Caco-2 (cell line): ENCODE measurements around the gene GPATCH2L. TPM values are rescaled to one million over a fixed set of nuclear protein-coding genes. Genes with fewer than 3 reads are reported as not detected.

ENCODE experiments used
- BruUV-seq: library from RNA; stranded (reverse); fragments of 400-500 nt; replicated peaks from 2 replicates; lab custom pipeline; 2021; lab: Mats Ljungman, UMichigan
- CTCF ChIA-PET: fragments of 300-600 bp; sonication (Branson Sonifier 250); formaldehyde crosslinking; loops from one replicate; lab custom pipeline; 2022; ENCODE audit warnings: antibody characterized with exemption; lab: Charles Lee
- POLR2A ChIA-PET: fragments of 300-600 bp; sonication (Branson Sonifier 250); formaldehyde crosslinking; loops from one replicate; lab custom pipeline; 2022; ENCODE audit warnings: antibody characterized with exemption; lab: Charles Lee
- DNase-seq, 2 experiments: peaks; one replicate each; pipeline versions ENCODE4 v3.0.0 to v3.0.0-alpha.2; 2020 to 2022
- H3K27me3 ChIP-seq: replicated peaks from 2 replicates; pipeline ENCODE4 v1.6.0; 2011; ENCODE audit warnings: low read length; ENCODE audit not compliant: control insufficient read depth, insufficient read depth
- H3K36me3 ChIP-seq: 2 replicates; pipeline ENCODE4 v1.5.1; 2011; ENCODE audit warnings: low read length; ENCODE audit not compliant: control insufficient read depth, insufficient read depth
- H3K4me1 ChIP-seq: fragments of 250-450 bp; sonication (Bioruptor Pico); 2 replicates; pipeline ENCODE4 v1.5.1; 2020; ENCODE audit warnings: mild to moderate bottlenecking
- H3K4me3 ChIP-seq: 2 replicates; pipeline ENCODE4 v1.5.1; 2011; ENCODE audit warnings: low read depth, mild to moderate bottlenecking, control low read depth, low read length
- H3K9me3 ChIP-seq: fragments of 250-450 bp; sonication (Bioruptor Pico); 2 replicates; pipeline ENCODE4 v1.5.1; 2020; ENCODE audit warnings: mild to moderate bottlenecking, moderate library complexity
- H3K27ac Mint-ChIP-seq: one replicate; pipeline ENCODE4 v1.8.0; 2022; ENCODE audit warnings: mixed read lengths; ENCODE audit not compliant: unreplicated experiment
- H3K27me3 Mint-ChIP-seq: one replicate; pipeline ENCODE4 v1.8.0; 2022; ENCODE audit warnings: mixed read lengths; ENCODE audit not compliant: insufficient read depth, unreplicated experiment
- H3K36me3 Mint-ChIP-seq: one replicate; pipeline ENCODE4 v1.8.0; 2022; ENCODE audit warnings: mild to moderate bottlenecking, mixed read lengths; ENCODE audit not compliant: insufficient read depth, unreplicated experiment
- H3K4me1 Mint-ChIP-seq: one replicate; pipeline ENCODE4 v1.8.0; 2022; ENCODE audit warnings: low read depth, mixed read lengths; ENCODE audit not compliant: unreplicated experiment
- H3K4me3 Mint-ChIP-seq: one replicate; pipeline ENCODE4 v1.8.0; 2022; ENCODE audit warnings: mild to moderate bottlenecking, moderate library complexity, mixed read lengths; ENCODE audit not compliant: unreplicated experiment
- H3K9me3 Mint-ChIP-seq: one replicate; pipeline ENCODE4 v1.8.0; 2022; ENCODE audit warnings: mixed read lengths; ENCODE audit not compliant: unreplicated experiment
- intact Hi-C: fragments of 100-400 bp; cut with micrococcal nuclease; formaldehyde crosslinking; loops from one replicate; pipeline ENCODE4 v1.10.0; 2022; ENCODE audit not compliant: unreplicated experiment
- total RNA-seq: library from RNA; stranded (reverse); gene quantifications from 2 replicates; pipeline ENCODE4 v1.2.3, GENCODE V29; 2022
- TF ChIP-seq, protein P1 (sequence below), 2 experiments: fragments of 200-600 bp in 1 of 2; IDR thresholded peaks; 1 replicate in 1 of 2; 2 replicates in 1 of 2; pipeline versions ENCODE4 v1.5.1 to v1.8.0; 2011 to 2022; ENCODE audit warnings: antibody characterized with exemption in 1 of 2, control low read depth in 1 of 2, inconsistent platforms in 1 of 2, low read depth in 1 of 2, low read length in 1 of 2, mild to moderate bottlenecking in 1 of 2, moderate library complexity in 1 of 2; ENCODE audit not compliant: insufficient read depth in 1 of 2, severe bottlenecking in 1 of 2, unreplicated experiment in 1 of 2

GPATCH2L gene
- total RNA-seq, 1 experiment from 2014 or later, result 41.6 TPM

GRCh38 chr14:76126076-76126475, 25.6 kb upstream of the GPATCH2L start:
- Mint-ChIP-seq H3K36me3 (no peaks in the 10 kb centered on the region), H3K4me1 (no peaks in the 10 kb centered on the region), H3K4me3 (no peak overlapping the region), H3K27me3 (peaks cover 22% of the 10 kb centered on the region), H3K27ac (no peak overlapping the region), H3K9me3 (no peaks in the 10 kb centered on the region)
- no peak for DNase-seq
- Histone ChIP-seq H3K4me1 (no peaks in the 10 kb centered on the region), H3K36me3 (no peaks in the 10 kb centered on the region), H3K9me3 (no peaks in the 10 kb centered on the region), H3K4me3 (no peak overlapping the region), H3K27me3 (no peaks in the 10 kb centered on the region; the same call in 1 of the 2 replicates)
- ChIA-PET CTCF (no interaction called here), POLR2A (no interaction called here)
- intact Hi-C loops, result no loop called here
- TF ChIP-seq, protein P1, sequence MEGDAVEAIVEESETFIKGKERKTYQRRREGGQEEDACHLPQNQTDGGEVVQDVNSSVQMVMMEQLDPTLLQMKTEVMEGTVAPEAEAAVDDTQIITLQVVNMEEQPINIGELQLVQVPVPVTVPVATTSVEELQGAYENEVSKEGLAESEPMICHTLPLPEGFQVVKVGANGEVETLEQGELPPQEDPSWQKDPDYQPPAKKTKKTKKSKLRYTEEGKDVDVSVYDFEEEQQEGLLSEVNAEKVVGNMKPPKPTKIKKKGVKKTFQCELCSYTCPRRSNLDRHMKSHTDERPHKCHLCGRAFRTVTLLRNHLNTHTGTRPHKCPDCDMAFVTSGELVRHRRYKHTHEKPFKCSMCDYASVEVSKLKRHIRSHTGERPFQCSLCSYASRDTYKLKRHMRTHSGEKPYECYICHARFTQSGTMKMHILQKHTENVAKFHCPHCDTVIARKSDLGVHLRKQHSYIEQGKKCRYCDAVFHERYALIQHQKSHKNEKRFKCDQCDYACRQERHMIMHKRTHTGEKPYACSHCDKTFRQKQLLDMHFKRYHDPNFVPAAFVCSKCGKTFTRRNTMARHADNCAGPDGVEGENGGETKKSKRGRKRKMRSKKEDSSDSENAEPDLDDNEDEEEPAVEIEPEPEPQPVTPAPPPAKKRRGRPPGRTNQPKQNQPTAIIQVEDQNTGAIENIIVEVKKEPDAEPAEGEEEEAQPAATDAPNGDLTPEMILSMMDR (IDR thresholded peaks at IDR 0.05; ENCODE audit: insufficient read depth in 1 of 2, low read depth in 1 of 2, low read length in 1 of 2, severe bottlenecking in 1 of 2, unreplicated experiment in 1 of 2), result no peak
- BruUV-seq, result no TSS peak

DNA sequence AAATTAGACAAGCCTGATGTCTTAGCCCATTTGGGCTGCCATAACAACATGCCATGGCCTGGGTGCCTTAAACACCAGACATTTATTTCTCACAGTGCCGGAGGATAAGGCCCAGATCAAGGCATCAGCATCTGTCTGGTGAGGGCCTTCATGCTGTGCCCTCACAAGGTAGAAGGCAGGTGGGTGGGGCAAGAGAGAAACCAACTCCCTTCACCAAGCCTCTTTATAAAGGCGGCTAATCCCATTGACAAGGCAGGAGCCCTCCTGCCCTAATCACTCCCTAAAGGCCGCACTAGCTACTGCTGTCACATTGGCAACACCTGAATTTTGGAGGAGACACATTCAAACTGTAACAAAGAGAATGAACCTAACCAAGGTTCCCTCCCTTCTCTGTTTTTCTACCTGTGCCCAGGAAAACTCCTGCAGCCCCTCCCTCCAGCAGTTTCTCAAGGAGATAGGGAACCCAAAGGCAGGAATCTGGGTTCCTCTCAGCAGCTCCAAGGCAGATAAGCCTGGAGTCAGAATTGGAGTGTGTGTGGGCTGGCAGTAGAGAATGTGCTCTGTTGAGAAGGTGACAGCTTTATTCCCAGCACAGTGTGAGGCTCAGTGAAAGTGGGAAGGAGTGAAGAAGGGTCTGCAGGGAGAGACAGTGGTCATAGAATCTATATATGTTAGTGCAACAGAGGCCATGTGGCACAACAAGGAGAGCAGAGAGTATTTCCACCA, 21.7 kb upstream of the GPATCH2L start:
- Histone ChIP-seq H3K9me3 (no peaks in the 10 kb centered on the region), H3K4me3 (no peak overlapping the region), H3K36me3 (no peaks in the 10 kb centered on the region), H3K4me1 (no peaks in the 10 kb centered on the region), H3K27me3 (peaks cover 3% of the 10 kb centered on the region)
- TF ChIP-seq, protein P1 (IDR thresholded peaks at IDR 0.05; ENCODE audit: insufficient read depth in 1 of 2, low read depth in 1 of 2, low read length in 1 of 2, severe bottlenecking in 1 of 2, unreplicated experiment in 1 of 2), result no peak
- H3K36me3 Mint-ChIP-seq, result no peaks in the 10 kb centered on the region
- no peak overlapping the region for H3K27ac Mint-ChIP-seq
- H3K4me1 Mint-ChIP-seq, result no peaks in the 10 kb centered on the region
- ChIA-PET POLR2A (no interaction called here), CTCF (no interaction called here)
- no peak overlapping the region for H3K4me3 Mint-ChIP-seq
- H3K27me3 Mint-ChIP-seq, result peaks cover 36% of the 10 kb centered on the region
- no TSS peak for BruUV-seq
- intact Hi-C loops, result no loop called here
- no peaks in the 10 kb centered on the region for H3K9me3 Mint-ChIP-seq
- DNase-seq, result no peak

DNA sequence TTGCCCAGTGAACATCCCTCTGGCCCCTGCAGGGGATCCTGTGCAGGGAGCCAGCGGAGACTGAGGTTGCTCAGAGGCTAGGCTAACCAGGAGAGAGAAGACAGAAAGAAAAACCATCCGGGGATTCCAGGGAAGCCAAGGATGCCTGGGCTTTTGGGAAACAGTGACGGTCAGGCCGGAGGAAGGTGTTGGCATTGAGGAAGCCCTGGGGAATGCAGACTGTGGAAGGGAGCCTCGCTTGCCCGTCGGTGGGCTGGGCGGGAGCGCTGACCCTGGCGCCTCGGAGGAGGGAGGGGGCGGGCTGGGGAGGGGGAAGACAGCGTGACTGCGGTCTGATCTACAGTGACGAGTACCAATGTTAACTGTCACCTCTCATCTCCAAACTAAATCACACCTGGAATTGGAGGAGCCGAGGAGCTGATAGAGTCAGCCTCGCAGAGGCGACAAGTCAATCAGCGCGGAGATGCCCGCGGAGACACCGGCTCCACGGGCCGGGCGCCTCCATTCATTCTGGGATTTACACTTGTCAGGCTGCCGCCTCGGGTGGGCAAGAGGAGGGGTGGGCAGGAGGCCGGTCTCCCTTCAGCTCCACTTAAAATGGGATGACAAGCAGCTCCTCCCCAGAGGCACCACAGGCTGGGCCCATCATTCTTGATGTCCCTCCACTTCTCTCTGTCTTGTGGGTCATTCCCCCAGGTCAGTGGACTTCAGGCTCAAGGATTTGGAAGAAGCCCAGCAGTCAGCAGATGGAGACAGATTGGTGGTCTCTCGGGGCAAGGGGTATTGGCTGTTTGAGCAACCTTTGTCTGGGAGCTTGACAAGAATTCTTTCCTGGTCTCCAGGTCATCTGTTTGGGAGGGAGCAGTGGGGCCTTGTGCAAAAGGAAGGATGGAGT, 20.4 kb upstream of the GPATCH2L start:
- H3K4me3 Mint-ChIP-seq, result no peak overlapping the region

More for the DNA sequence above, 20.4 kb upstream of the GPATCH2L start:
- no peaks in the 10 kb centered on the region for H3K9me3 ChIP-seq
- no peak overlapping the region for H3K27ac Mint-ChIP-seq
- intact Hi-C loops, result no loop called here
- peaks cover 43% of the 10 kb centered on the region for H3K27me3 Mint-ChIP-seq
- ChIA-PET POLR2A (no interaction called here), CTCF (no interaction called here)
- H3K36me3 Mint-ChIP-seq, result no peaks in the 10 kb centered on the region
- H3K27me3 ChIP-seq, result peaks cover 3% of the 10 kb centered on the region
- H3K4me1 ChIP-seq, result no peaks in the 10 kb centered on the region
- H3K36me3 ChIP-seq, result no peaks in the 10 kb centered on the region
- H3K4me3 ChIP-seq, result no peak overlapping the region
- DNase-seq, result no peak
- BruUV-seq, result no TSS peak
- TF ChIP-seq, protein P1 (IDR thresholded peaks at IDR 0.05; ENCODE audit: insufficient read depth in 1 of 2, low read depth in 1 of 2, low read length in 1 of 2, severe bottlenecking in 1 of 2, unreplicated experiment in 1 of 2), result no peak
- H3K4me1 Mint-ChIP-seq, result no peaks in the 10 kb centered on the region
- H3K9me3 Mint-ChIP-seq, result no peaks in the 10 kb centered on the region
